HepG2 (cell line): Measurements from ENCODE around the gene SKIC2. TPM values are rescaled to one million over a fixed set of nuclear protein-coding genes. Genes with fewer than 3 reads are reported as not detected.

ENCODE experiments used
- DPF2 ChIP-seq: sonication (generic); formaldehyde crosslinking; IDR thresholded peaks from 2 replicates; pipeline ENCODE4 v1.4.0; 2020; ENCODE audit warnings: mild to moderate bottlenecking, low read depth, missing genetic modification reagents, borderline replicate concordance
- HMGXB3 ChIP-seq: sonication (generic); formaldehyde crosslinking; IDR thresholded peaks from 2 replicates; pipeline ENCODE4 v1.4.0; 2020; ENCODE audit warnings: missing genetic modification reagents, borderline replicate concordance
- HOXA3 ChIP-seq: sonication (generic); formaldehyde crosslinking; IDR thresholded peaks from 2 replicates; pipeline ENCODE4 v1.5.0; 2020; ENCODE audit warnings: missing genetic modification reagents
- KDM4B ChIP-seq: sonication (generic); formaldehyde crosslinking; IDR thresholded peaks from 2 replicates; pipeline ENCODE4 v1.4.0; 2020; ENCODE audit warnings: missing genetic modification reagents
- KLF9 ChIP-seq: IDR thresholded peaks from 2 replicates; pipeline ENCODE4 v1.6.1; 2016; ENCODE audit warnings: low read depth
- MXI1 ChIP-seq: IDR thresholded peaks from 3 replicates; pipeline ENCODE4 v1.6.1; 2012; ENCODE audit warnings: low read depth, low read length, inconsistent platforms, borderline replicate concordance
- NAIF1 ChIP-seq: sonication (generic); formaldehyde crosslinking; IDR thresholded peaks from 2 replicates; pipeline ENCODE4 v1.5.0; 2020; ENCODE audit warnings: mild to moderate bottlenecking, missing genetic modification reagents, borderline replicate concordance
- PREB ChIP-seq: sonication (generic); formaldehyde crosslinking; IDR thresholded peaks from 2 replicates; pipeline ENCODE4 v1.4.0; 2020; ENCODE audit warnings: missing genetic modification reagents
- RFX1 ChIP-seq: fragments of 450-650 bp; IDR thresholded peaks from 2 replicates; pipeline ENCODE4 v1.6.1; 2017
- SOX6 ChIP-seq, 2 experiments: fragments of 450-650 bp in 1 of 2; sonication (generic) in 1 of 2; formaldehyde crosslinking in 1 of 2; IDR thresholded peaks; 2 replicates each; pipeline versions ENCODE4 v1.4.0 to v1.6.1; 2017 to 2020; ENCODE audit warnings: antibody characterized with exemption in 1 of 2, mild to moderate bottlenecking in 1 of 2, missing genetic modification reagents in 1 of 2
- TBX2 ChIP-seq: sonication (generic); formaldehyde crosslinking; IDR thresholded peaks from 2 replicates; pipeline ENCODE4 v1.5.0; 2020; ENCODE audit warnings: missing genetic modification reagents, mild to moderate bottlenecking, borderline replicate concordance
- TEF ChIP-seq: sonication (generic); formaldehyde crosslinking; IDR thresholded peaks from 2 replicates; pipeline ENCODE4 v1.5.0; 2020; ENCODE audit warnings: missing genetic modification reagents
- ZIK1 ChIP-seq: sonication (generic); formaldehyde crosslinking; IDR thresholded peaks from 2 replicates; pipeline ENCODE4 v1.5.0; 2020; ENCODE audit warnings: mild to moderate bottlenecking, low read depth, missing genetic modification reagents, borderline replicate concordance
- ZNF180 ChIP-seq: sonication (generic); formaldehyde crosslinking; IDR thresholded peaks from 2 replicates; pipeline ENCODE4 v1.4.0; 2020; ENCODE audit warnings: low read depth, missing genetic modification reagents, borderline replicate concordance
- ZNF232 ChIP-seq: sonication (generic); formaldehyde crosslinking; IDR thresholded peaks from 2 replicates; pipeline ENCODE4 v1.4.0; 2020; ENCODE audit warnings: missing genetic modification reagents, borderline replicate concordance
- ZNF441 ChIP-seq: sonication (generic); formaldehyde crosslinking; IDR thresholded peaks from 2 replicates; pipeline ENCODE4 v1.7.0; 2021; ENCODE audit warnings: missing genetic modification reagents, borderline replicate concordance
- ZNF503 ChIP-seq: sonication (generic); formaldehyde crosslinking; IDR thresholded peaks from 2 replicates; pipeline ENCODE4 v1.4.0; 2020; ENCODE audit warnings: missing genetic modification reagents
- ZNF605 ChIP-seq: sonication (generic); formaldehyde crosslinking; IDR thresholded peaks from 2 replicates; pipeline ENCODE4 v1.8.0; 2022; ENCODE audit warnings: mild to moderate bottlenecking, missing genetic modification reagents
- ZNF607 ChIP-seq: sonication (generic); formaldehyde crosslinking; IDR thresholded peaks from 2 replicates; pipeline ENCODE4 v1.5.1; 2020; ENCODE audit warnings: missing genetic modification reagents, mild to moderate bottlenecking, borderline replicate concordance
- ZNF644 ChIP-seq: IDR thresholded peaks from 2 replicates; pipeline ENCODE4 v1.6.1; 2016; ENCODE audit warnings: low read depth
- ZNF773 ChIP-seq: sonication (generic); formaldehyde crosslinking; IDR thresholded peaks from 2 replicates; pipeline ENCODE4 v1.4.0; 2020; ENCODE audit warnings: missing genetic modification reagents, borderline replicate concordance
- polyA plus RNA-seq, 8 experiments: library from polyadenylated mRNA; depleted of rRNA in 3 of 8; stranded (reverse) in 7 of 8; unstranded in 1 of 8; fragments of >200 nt; fragmentation: Illumina TruSeq in 4 of 8; extraction: Trizol in 4 of 8; gene quantifications; 2 replicates each; pipeline versions ENCODE4 v1.2.1 to v1.2.3, GENCODE V29; 2011 to 2016; ENCODE audit warnings: low read depth in 4 of 8, missing spikeins in 1 of 8, mixed read lengths in 1 of 8; ENCODE audit not compliant: insufficient read depth in 1 of 8
- total RNA-seq, 5 experiments: library from RNA; depleted of rRNA; stranded (reverse); fragments of >200 nt; fragmentation: Illumina TruSeq; extraction: Trizol; gene quantifications; 2 replicates each; pipeline ENCODE4 v1.2.3, GENCODE V29; 2016; ENCODE audit warnings: low read depth in 1 of 5

The SKIC2 gene
- total and polyA plus RNA-seq, 2 of the 13 experiments (the other 11 are each of a cell fraction or from before 2014, with no cell fraction given), result 67.1 to 68.4 TPM

- TF ChIP-seq NAIF1 (CRISPR knock-in tag) (no peak; the same call in 1 of the 2 replicates), ZNF232 (CRISPR knock-in tag) (peak; percentile 88; the same call in 1 of the 2 replicates), KDM4B (CRISPR knock-in tag) (peak; percentile 13; the same call in 1 of the 2 replicates), ZNF441 (CRISPR knock-in tag) (0 out of 2 replicates have a peak, but pooled peaks have one; percentile 35), TBX2 (peak; percentile 84), ZNF605 (CRISPR knock-in tag) (no peak), ZIK1 (CRISPR knock-in tag) (no peak; the same call in 1 of the 2 replicates), DPF2 (CRISPR knock-in tag) (peak; percentile 76), RFX1 (no peak), ZNF607 (CRISPR knock-in tag) (peak; percentile 96), PREB (CRISPR knock-in tag) (no peak), SOX6 (IDR thresholded peaks at IDR 0.05) (no peak), SOX6 (CRISPR knock-in tag; IDR thresholded peaks at IDR 0.05) (peak; percentile 88), ZNF644 (no peak), ZNF503 (CRISPR knock-in tag) (peak; percentile 77), KLF9 (CRISPR knock-in tag) (0 out of 2 replicates have a peak, but pooled peaks have one; percentile 63), HMGXB3 (CRISPR knock-in tag) (peak; percentile 61; the same call in 1 of the 2 replicates), HOXA3 (peak; percentile 90), ZNF773 (no peak), TEF (CRISPR knock-in tag) (no peak; the same call in 1 of the 2 replicates), MXI1 (peak; percentile 73; the same call in 1 of the 3 replicates), ZNF180 (no peak)
Measured at GRCh38 chr6:31945507-31946369, 13.2 kb upstream of the SKIC2 start, which contains the start of gene CFB (continued).
